ENCODE measurements around the gene SLFNL1.

GRCh38 chr1:41013796-41014195, 7.7 kb downstream of the SLFNL1 start:
- TF ChIP-seq, protein P1, sequence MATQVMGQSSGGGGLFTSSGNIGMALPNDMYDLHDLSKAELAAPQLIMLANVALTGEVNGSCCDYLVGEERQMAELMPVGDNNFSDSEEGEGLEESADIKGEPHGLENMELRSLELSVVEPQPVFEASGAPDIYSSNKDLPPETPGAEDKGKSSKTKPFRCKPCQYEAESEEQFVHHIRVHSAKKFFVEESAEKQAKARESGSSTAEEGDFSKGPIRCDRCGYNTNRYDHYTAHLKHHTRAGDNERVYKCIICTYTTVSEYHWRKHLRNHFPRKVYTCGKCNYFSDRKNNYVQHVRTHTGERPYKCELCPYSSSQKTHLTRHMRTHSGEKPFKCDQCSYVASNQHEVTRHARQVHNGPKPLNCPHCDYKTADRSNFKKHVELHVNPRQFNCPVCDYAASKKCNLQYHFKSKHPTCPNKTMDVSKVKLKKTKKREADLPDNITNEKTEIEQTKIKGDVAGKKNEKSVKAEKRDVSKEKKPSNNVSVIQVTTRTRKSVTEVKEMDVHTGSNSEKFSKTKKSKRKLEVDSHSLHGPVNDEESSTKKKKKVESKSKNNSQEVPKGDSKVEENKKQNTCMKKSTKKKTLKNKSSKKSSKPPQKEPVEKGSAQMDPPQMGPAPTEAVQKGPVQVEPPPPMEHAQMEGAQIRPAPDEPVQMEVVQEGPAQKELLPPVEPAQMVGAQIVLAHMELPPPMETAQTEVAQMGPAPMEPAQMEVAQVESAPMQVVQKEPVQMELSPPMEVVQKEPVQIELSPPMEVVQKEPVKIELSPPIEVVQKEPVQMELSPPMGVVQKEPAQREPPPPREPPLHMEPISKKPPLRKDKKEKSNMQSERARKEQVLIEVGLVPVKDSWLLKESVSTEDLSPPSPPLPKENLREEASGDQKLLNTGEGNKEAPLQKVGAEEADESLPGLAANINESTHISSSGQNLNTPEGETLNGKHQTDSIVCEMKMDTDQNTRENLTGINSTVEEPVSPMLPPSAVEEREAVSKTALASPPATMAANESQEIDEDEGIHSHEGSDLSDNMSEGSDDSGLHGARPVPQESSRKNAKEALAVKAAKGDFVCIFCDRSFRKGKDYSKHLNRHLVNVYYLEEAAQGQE (IDR thresholded peaks at IDR 0.05; ENCODE audit: insufficient read depth in 1 of 2, low read depth in 2 of 2, low read length in 2 of 2), result no peak
- no peak for TF ChIP-seq POLR2AphosphoS5 (IDR thresholded peaks at IDR 0.05; ENCODE audit: low read depth, low read length)
- no peak for TF ChIP-seq TAF1 (IDR thresholded peaks at IDR 0.05; ENCODE audit: borderline replicate concordance, insufficient read depth, low read length)
- no peak for TF ChIP-seq SIN3A (IDR thresholded peaks at IDR 0.05; ENCODE audit: borderline replicate concordance, insufficient read depth, low read length)
